GM23338 (cell line): Measurements from ENCODE around the gene CPSF4.

Experiments
- EZH2 ChIP-seq: fragments of 200-600 bp; sonication (generic); IDR thresholded peaks from one replicate; pipeline ENCODE4 v1.8.0; 2017; ENCODE audit warnings: antibody characterized with exemption, mild to moderate bottlenecking, low read depth; ENCODE audit not compliant: unreplicated experiment
- EZH2phosphoT487 ChIP-seq: fragments of 200-600 bp; sonication (generic); IDR thresholded peaks from one replicate; pipeline ENCODE4 v1.8.1; 2018; ENCODE audit warnings: antibody characterized with exemption; ENCODE audit not compliant: unreplicated experiment
- JUNB ChIP-seq: IDR thresholded peaks from one replicate; pipeline ENCODE4 v1.6.1; 2016; ENCODE audit warnings: antibody characterized with exemption; ENCODE audit not compliant: unreplicated experiment
- TF ChIP-seq, protein P1 (sequence below), 2 experiments: fragments of 200-600 bp in 1 of 2; sonication (generic) in 1 of 2; conservative IDR thresholded peaks; 2 replicates each; pipeline versions ENCODE4 v1.5.1 to v1.6.1; 2016 to 2017; ENCODE audit warnings: antibody characterized with exemption in 2 of 2, low read depth in 2 of 2, mild to moderate bottlenecking in 2 of 2, moderate library complexity in 1 of 2
- TF ChIP-seq, protein P2 (sequence below): IDR thresholded peaks from one replicate; pipeline ENCODE4 v1.6.1; 2018; ENCODE audit warnings: antibody characterized with exemption; ENCODE audit not compliant: unreplicated experiment

GRCh38 chr7:99461221-99461620 lies 22.5 kb downstream of the CPSF4 start:
- TF ChIP-seq, protein P1, sequence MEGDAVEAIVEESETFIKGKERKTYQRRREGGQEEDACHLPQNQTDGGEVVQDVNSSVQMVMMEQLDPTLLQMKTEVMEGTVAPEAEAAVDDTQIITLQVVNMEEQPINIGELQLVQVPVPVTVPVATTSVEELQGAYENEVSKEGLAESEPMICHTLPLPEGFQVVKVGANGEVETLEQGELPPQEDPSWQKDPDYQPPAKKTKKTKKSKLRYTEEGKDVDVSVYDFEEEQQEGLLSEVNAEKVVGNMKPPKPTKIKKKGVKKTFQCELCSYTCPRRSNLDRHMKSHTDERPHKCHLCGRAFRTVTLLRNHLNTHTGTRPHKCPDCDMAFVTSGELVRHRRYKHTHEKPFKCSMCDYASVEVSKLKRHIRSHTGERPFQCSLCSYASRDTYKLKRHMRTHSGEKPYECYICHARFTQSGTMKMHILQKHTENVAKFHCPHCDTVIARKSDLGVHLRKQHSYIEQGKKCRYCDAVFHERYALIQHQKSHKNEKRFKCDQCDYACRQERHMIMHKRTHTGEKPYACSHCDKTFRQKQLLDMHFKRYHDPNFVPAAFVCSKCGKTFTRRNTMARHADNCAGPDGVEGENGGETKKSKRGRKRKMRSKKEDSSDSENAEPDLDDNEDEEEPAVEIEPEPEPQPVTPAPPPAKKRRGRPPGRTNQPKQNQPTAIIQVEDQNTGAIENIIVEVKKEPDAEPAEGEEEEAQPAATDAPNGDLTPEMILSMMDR (conservative IDR thresholded peaks at IDR 0.05; ENCODE audit: low read depth in 2 of 2), result 0 out of 4 replicates have a peak, but pooled peaks of 1 of the 2 experiments have one; percentile 11
- TF ChIP-seq EZH2 (no peak), EZH2phosphoT487 (no peak), JUNB (no peak)
- TF ChIP-seq, protein P2, sequence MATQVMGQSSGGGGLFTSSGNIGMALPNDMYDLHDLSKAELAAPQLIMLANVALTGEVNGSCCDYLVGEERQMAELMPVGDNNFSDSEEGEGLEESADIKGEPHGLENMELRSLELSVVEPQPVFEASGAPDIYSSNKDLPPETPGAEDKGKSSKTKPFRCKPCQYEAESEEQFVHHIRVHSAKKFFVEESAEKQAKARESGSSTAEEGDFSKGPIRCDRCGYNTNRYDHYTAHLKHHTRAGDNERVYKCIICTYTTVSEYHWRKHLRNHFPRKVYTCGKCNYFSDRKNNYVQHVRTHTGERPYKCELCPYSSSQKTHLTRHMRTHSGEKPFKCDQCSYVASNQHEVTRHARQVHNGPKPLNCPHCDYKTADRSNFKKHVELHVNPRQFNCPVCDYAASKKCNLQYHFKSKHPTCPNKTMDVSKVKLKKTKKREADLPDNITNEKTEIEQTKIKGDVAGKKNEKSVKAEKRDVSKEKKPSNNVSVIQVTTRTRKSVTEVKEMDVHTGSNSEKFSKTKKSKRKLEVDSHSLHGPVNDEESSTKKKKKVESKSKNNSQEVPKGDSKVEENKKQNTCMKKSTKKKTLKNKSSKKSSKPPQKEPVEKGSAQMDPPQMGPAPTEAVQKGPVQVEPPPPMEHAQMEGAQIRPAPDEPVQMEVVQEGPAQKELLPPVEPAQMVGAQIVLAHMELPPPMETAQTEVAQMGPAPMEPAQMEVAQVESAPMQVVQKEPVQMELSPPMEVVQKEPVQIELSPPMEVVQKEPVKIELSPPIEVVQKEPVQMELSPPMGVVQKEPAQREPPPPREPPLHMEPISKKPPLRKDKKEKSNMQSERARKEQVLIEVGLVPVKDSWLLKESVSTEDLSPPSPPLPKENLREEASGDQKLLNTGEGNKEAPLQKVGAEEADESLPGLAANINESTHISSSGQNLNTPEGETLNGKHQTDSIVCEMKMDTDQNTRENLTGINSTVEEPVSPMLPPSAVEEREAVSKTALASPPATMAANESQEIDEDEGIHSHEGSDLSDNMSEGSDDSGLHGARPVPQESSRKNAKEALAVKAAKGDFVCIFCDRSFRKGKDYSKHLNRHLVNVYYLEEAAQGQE, result no peak
